Mucosa of rectum (tissue), 2 donors: Measurements from ENCODE around the gene SLC17A1.

Experiments
- H3K27ac ChIP-seq, 2 donors: one replicate each; pipeline ENCODE4 v1.7.0; 2013; ENCODE audit warnings: inconsistent platforms in 2 of 2, low read depth in 2 of 2, low read length in 2 of 2
- H3K27me3 ChIP-seq, 2 donors: one replicate each; pipeline ENCODE4 v1.7.0; 2013; ENCODE audit warnings: low read length in 2 of 2; ENCODE audit not compliant: control insufficient read depth in 2 of 2, insufficient read depth in 2 of 2
- H3K36me3 ChIP-seq, 2 donors: one replicate each; pipeline ENCODE4 v1.7.0; 2013; ENCODE audit warnings: low read length in 2 of 2; ENCODE audit not compliant: control insufficient read depth in 2 of 2, insufficient read depth in 2 of 2
- H3K4me1 ChIP-seq, 2 donors: one replicate each; pipeline ENCODE4 v1.7.0; 2013; ENCODE audit warnings: low read length in 2 of 2, mild to moderate bottlenecking in 1 of 2; ENCODE audit not compliant: control insufficient read depth in 2 of 2, insufficient read depth in 2 of 2
- H3K4me3 ChIP-seq, 2 donors: one replicate each; pipeline ENCODE4 v1.7.0; 2013; ENCODE audit warnings: low read length in 2 of 2
- H3K9ac ChIP-seq, 2 donors: one replicate each; pipeline ENCODE4 v1.7.0; 2013; ENCODE audit warnings: low read length in 2 of 2, low read depth in 1 of 2, mild to moderate bottlenecking in 1 of 2
- H3K9me3 ChIP-seq, 2 donors: one replicate each; pipeline ENCODE4 v1.7.0; 2013; ENCODE audit warnings: low read length in 2 of 2; ENCODE audit not compliant: control insufficient read depth in 2 of 2
- donor health status: healthy.
- donor health status: Normal muscosa, but diverticular disease.

SLC17A1 gene, protein sequence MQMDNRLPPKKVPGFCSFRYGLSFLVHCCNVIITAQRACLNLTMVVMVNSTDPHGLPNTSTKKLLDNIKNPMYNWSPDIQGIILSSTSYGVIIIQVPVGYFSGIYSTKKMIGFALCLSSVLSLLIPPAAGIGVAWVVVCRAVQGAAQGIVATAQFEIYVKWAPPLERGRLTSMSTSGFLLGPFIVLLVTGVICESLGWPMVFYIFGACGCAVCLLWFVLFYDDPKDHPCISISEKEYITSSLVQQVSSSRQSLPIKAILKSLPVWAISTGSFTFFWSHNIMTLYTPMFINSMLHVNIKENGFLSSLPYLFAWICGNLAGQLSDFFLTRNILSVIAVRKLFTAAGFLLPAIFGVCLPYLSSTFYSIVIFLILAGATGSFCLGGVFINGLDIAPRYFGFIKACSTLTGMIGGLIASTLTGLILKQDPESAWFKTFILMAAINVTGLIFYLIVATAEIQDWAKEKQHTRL

DNA sequence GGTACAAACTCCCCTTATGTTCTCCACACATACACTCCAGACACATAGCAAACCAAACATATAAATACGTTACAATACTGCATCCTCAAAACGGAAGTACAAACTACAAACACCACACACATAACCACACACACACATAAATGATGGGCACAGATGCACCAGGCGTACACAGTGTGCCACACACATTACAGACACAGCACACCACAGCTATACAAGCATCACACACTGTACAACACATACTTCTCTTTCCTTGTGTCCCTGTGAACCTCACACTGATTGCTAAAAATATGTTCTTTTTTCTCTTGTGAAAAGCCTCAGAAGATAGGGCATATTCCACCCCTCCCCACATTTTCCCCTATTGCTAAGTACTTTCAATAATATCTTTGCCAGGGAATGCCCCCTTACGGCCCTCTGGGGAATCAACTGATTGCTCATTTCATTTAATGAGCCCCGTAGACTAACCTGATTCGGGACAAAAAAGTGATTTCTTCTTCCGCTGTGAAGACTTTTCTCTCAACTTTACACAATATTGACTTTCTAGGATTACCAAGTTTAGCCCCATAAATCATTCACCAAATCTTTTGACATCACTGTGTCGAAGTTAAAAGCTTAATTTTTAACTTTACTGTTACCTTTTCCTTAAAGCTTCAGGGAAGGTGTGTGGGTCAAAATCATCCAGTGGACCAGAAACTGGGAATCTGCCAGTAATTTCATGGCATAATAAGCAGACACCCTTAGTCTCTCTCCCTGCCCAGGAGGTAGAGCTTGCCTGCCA is at the start of gene SLC17A1:
TSS of gene SLC17A1 (minus strand) at position 521 of the 775 bp plus-strand sequence. CDS start 1,495 bp downstream, outside the sequence.
- Histone ChIP-seq H3K9me3 (no peaks in the 10 kb centered on the region), H3K9ac (peak within 1 kb of the TSS in 1 of 2 donors; percentile 28), H3K27ac (no peak within 1 kb of the TSS), H3K27me3 (no peaks in the 10 kb centered on the region), H3K4me1 (peaks cover 0 to 3% of the 10 kb centered on the region in 2 donors), H3K4me3 (no peak within 1 kb of the TSS), H3K36me3 (no peaks in the 10 kb centered on the region)

DNA sequence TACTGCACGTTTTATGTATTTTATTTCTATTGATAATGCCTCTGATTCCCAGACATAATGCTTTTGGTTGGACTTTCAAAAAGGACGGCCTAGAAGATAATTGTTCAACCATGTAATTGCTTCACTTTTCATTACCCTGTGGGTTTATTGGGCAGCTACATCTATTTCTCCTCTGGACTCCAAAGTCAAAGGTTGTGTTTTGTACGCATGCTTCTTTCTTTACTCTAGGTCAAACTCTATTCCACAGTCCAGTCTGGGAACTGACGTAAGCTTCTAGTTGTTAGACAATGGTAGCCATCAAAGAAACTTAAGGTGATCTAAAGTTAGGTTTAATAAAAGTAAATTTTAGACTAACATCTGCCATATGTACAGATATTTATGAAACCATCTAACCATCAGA is 48.7 kb upstream of the SLC17A1 start:
- H3K36me3 ChIP-seq, result no peaks in the 10 kb centered on the region
- no peak overlapping the region for H3K4me3 ChIP-seq
- H3K4me1 ChIP-seq, result no peaks in the 10 kb centered on the region
- no peak overlapping the region for H3K9ac ChIP-seq
- H3K27ac ChIP-seq, result no peak overlapping the region
- no peaks in the 10 kb centered on the region for H3K27me3 ChIP-seq
- no peaks in the 10 kb centered on the region for H3K9me3 ChIP-seq

- Histone ChIP-seq H3K36me3 (no peaks in the 10 kb centered on the region), H3K27ac (no peak overlapping the region), H3K4me3 (no peak overlapping the region), H3K9me3 (no peaks in the 10 kb centered on the region), H3K4me1 (no peaks in the 10 kb centered on the region), H3K27me3 (no peaks in the 10 kb centered on the region), H3K9ac (no peak overlapping the region)
Measured at GRCh38 chr6:25878721-25879322, 47.0 kb upstream of the SLC17A1 start.

DNA sequence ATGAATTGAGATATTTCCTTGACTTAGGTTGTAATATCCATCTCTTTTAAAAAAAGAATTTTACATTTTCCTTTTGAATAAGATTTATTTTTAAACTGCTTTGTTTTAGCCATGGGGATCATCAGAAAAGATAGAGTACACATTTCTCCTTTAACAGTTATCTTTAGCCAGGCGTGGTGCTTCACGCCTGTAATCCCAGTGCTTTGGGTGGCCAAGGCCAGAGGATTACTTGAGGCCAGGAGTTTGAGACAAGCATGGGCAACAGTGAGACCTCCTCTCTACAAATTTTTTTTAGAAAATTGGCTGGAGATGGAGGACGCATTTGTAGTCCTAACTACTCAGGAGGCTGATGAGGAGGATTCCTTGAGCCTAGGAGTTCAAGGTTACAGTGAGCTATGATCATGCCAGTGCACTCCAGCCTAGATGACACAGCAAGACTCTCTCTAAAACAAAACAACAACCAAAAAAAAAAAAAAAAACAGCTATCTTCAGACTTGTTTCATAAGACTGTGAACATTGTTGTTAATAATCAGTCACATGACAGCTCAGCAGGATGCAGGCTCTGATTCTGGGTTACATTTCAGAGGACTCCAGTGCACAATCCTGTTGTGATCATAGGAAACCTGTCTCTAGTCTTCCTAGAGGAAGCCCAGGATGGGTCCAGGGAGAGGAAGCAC is 44.2 kb upstream of the SLC17A1 start:
- no peaks in the 10 kb centered on the region for H3K36me3 ChIP-seq
- no peaks in the 10 kb centered on the region for H3K4me1 ChIP-seq
- no peak overlapping the region for H3K27ac ChIP-seq
- H3K4me3 ChIP-seq, result no peak overlapping the region
- H3K9me3 ChIP-seq, result no peaks in the 10 kb centered on the region
- H3K27me3 ChIP-seq, result no peaks in the 10 kb centered on the region
- H3K9ac ChIP-seq, result no peak overlapping the region

DNA sequence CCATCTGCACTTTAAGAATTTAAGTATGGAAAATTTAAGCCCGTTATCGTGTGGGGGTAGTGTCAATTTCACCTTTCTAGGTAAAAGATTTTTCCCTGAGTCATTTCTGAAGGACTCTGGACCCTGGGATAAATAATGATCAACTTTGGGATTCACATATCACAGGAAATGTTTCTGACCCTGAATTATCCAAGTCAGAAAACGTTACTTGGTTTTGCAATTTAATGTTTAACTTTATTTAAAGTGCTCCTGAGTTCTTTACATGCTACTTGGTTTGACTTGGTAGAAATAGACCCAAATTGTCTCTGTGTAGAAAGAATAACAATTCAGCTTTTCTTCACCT is 43.7 kb upstream of the SLC17A1 start:
- Histone ChIP-seq H3K27ac (no peak overlapping the region), H3K9ac (no peak overlapping the region), H3K9me3 (no peaks in the 10 kb centered on the region)

DNA sequence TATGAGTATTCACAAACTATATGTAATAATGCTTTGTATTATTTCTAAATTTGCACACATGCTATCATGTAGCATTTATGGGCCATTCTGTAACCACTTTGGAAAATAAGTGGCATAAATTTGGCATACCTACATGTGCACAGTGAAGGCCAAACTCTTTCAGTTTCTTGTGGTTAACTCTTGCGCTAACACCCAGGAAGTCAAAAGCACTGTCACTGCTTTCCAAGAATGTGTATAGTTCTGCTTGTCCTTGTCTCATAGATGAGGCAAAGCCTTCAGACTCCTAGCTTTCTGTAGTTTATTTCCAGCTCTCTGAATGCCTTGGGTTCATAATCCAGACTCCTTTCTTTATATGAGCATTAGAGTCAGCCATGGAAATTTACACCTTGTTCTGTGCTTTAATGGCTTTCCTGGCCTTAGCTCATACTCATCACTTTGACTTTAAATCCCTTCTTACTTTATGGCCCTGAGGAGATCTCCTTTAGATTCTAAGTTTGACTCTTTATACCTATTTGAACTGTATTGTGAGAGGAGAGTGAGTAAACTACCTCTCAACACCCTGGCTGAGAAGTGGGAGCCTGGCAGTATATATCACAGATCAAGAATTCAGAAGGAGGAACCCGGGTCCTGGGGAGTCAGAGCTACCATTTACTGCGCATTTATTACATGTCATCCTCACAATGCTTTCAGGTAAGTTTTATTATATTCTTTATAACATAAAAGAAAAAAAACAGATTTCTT is 43.1 kb upstream of the SLC17A1 start:
- Histone ChIP-seq H3K27me3 (no peaks in the 10 kb centered on the region), H3K4me1 (no peaks in the 10 kb centered on the region)

More for the DNA sequence above, 43.7 kb upstream of the SLC17A1 start:
- Histone ChIP-seq H3K4me3 (no peak overlapping the region), H3K27me3 (no peaks in the 10 kb centered on the region), H3K36me3 (no peaks in the 10 kb centered on the region), H3K4me1 (no peaks in the 10 kb centered on the region)

GRCh38 chr6:25874118-25874517 is 42.3 kb upstream of the SLC17A1 start, which contains the start of gene SLC17A3:
TSS of gene SLC17A3 (minus strand) at chr6:25874243. CDS start at chr6:25868387, 5,856 bp downstream.
- no peaks in the 10 kb centered on the region for H3K27me3 ChIP-seq
- H3K27ac ChIP-seq, result no peak within 1 kb of the TSS
- H3K36me3 ChIP-seq, result no peaks in the 10 kb centered on the region
- H3K9me3 ChIP-seq, result no peaks in the 10 kb centered on the region
- H3K9ac ChIP-seq, result no peak within 1 kb of the TSS
- no peaks in the 10 kb centered on the region for H3K4me1 ChIP-seq
- H3K4me3 ChIP-seq, result no peak within 1 kb of the TSS

More for the DNA sequence above, 43.1 kb upstream of the SLC17A1 start:
- no peaks in the 10 kb centered on the region for H3K9me3 ChIP-seq
- no peak overlapping the region for H3K4me3 ChIP-seq
- H3K36me3 ChIP-seq, result no peaks in the 10 kb centered on the region
- H3K9ac ChIP-seq, result no peak overlapping the region
- no peak overlapping the region for H3K27ac ChIP-seq

DNA sequence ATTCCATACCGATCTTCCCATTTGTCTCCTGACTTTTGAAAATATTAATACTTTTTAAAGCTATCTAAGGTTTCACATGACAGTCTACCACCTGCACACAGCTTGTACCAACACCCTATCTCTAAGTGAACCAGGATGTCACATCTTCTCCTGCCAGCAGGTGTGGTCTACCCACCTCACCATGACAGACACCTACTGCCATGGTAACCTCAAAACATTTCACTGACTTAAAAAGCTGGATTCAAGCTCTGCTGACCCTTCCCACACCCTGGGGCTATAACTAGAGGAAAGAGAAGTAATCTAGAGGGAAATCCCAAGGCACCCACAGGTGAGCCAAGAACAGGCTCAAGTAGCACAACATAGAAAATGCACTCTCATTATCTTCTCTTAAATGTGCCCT is 41.0 kb upstream of the SLC17A1 start:
- Histone ChIP-seq H3K27me3 (no peaks in the 10 kb centered on the region), H3K9me3 (no peaks in the 10 kb centered on the region), H3K9ac (no peak overlapping the region), H3K36me3 (no peaks in the 10 kb centered on the region), H3K27ac (no peak overlapping the region), H3K4me1 (no peaks in the 10 kb centered on the region), H3K4me3 (no peak overlapping the region)

DNA sequence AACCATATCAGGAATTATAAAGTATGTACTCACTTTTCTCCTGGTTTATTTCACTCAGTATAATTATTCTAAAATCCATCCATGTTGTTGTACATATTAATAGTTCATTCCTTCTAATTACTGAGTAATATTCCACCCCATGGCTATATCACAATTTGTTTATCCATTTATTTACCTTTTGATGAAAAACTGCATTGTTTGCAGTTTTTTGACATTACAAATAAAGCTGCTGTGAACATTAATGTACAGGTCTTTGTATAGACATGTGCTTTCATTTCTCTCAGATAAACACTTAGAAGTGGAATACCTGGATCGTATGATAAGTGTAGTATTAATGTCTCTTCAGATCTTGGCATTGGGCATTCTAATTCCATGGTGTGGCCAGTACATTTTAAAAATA is 38.0 kb upstream of the SLC17A1 start:
- H3K9me3 ChIP-seq, result no peaks in the 10 kb centered on the region
- H3K4me1 ChIP-seq, result no peaks in the 10 kb centered on the region
- H3K4me3 ChIP-seq, result no peak overlapping the region
- H3K27ac ChIP-seq, result no peak overlapping the region
- no peak overlapping the region for H3K9ac ChIP-seq
- no peaks in the 10 kb centered on the region for H3K36me3 ChIP-seq
- no peaks in the 10 kb centered on the region for H3K27me3 ChIP-seq
